Measurements from ENCODE around the gene ALCAM.

DNA sequence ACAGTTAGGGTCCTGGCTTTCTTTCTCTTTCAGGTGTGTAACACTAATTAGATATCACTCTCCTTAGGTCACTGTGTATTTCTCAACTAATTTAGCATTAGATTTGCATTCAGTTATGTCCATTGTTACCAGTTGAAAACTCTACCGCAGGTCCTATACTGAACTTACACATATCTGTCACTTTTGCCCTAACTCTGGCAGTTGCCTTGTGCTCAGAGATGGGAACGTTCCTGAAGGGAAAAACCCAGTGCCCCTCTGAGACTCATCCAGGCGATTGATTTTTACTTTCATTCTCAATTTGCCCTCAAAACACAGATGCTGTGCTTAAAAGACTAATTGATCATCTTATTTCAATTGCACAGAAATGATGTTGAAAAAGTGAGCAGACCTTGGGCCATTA is 249.1 kb downstream of the ALCAM start:
- no peak for TF ChIP-seq SNAI2 (CRISPR knock-in tag; IDR thresholded peaks at IDR 0.05)
- TF ChIP-seq ZNF565 (CRISPR knock-in tag; conservative IDR thresholded peaks at IDR 0.05; ENCODE audit: low read depth) = no peak
- no peak for TF ChIP-seq ZNF8 (CRISPR knock-in tag; IDR thresholded peaks at IDR 0.05)
- TF ChIP-seq, protein P1, sequence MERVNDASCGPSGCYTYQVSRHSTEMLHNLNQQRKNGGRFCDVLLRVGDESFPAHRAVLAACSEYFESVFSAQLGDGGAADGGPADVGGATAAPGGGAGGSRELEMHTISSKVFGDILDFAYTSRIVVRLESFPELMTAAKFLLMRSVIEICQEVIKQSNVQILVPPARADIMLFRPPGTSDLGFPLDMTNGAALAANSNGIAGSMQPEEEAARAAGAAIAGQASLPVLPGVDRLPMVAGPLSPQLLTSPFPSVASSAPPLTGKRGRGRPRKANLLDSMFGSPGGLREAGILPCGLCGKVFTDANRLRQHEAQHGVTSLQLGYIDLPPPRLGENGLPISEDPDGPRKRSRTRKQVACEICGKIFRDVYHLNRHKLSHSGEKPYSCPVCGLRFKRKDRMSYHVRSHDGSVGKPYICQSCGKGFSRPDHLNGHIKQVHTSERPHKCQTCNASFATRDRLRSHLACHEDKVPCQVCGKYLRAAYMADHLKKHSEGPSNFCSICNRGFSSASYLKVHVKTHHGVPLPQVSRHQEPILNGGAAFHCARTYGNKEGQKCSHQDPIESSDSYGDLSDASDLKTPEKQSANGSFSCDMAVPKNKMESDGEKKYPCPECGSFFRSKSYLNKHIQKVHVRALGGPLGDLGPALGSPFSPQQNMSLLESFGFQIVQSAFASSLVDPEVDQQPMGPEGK (CRISPR knock-in tag; IDR thresholded peaks at IDR 0.05; ENCODE audit: borderline replicate concordance) = no peak
- no peak for TF ChIP-seq PPARA (CRISPR knock-in tag; IDR thresholded peaks at IDR 0.05; ENCODE audit: borderline replicate concordance)
- TF ChIP-seq ARNTL (CRISPR knock-in tag; IDR thresholded peaks at IDR 0.05; ENCODE audit: borderline replicate concordance, low read depth) = no peak
- TF ChIP-seq, protein P2, sequence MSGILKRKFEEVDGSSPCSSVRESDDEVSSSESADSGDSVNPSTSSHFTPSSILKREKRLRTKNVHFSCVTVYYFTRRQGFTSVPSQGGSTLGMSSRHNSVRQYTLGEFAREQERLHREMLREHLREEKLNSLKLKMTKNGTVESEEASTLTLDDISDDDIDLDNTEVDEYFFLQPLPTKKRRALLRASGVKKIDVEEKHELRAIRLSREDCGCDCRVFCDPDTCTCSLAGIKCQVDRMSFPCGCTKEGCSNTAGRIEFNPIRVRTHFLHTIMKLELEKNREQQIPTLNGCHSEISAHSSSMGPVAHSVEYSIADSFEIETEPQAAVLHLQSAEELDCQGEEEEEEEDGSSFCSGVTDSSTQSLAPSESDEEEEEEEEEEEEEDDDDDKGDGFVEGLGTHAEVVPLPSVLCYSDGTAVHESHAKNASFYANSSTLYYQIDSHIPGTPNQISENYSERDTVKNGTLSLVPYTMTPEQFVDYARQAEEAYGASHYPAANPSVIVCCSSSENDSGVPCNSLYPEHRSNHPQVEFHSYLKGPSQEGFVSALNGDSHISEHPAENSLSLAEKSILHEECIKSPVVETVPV (CRISPR knock-in tag; IDR thresholded peaks at IDR 0.05) = no peak
- TF ChIP-seq ESRRG (CRISPR knock-in tag; IDR thresholded peaks at IDR 0.05) = no peak
- no peak for TF ChIP-seq GLIS3 (CRISPR knock-in tag; IDR thresholded peaks at IDR 0.05)

All from SK-N-SH treated with all-trans-retinoic acid at 6 μM for 48 hours (cell line).